SIG-M5 treated with dmso at 0.1 percent for 504 hours (cell line): ENCODE measurements around the gene ADAMTS8.

Source experiments
- DNase-seq: peaks from one replicate; lab custom pipeline; 2025; ENCODE audit not compliant: unreplicated experiment; lab: John Stamatoyannopoulos, UW

The ADAMTS8 gene

GRCh38 chr11:130420478-130421198 is 7.8 kb downstream of the ADAMTS8 start:
- peak; percentile 34 for DNase-seq

- no peak for DNase-seq
Observed at GRCh38 chr11:130418756-130419155, 9.7 kb downstream of the ADAMTS8 start.

GRCh38 chr11:130418210-130418609 is 10.2 kb downstream of the ADAMTS8 start:
- no peak for DNase-seq

GRCh38 chr11:130416906-130417305 is 11.5 kb downstream of the ADAMTS8 start:
- DNase-seq = no peak

GRCh38 chr11:130416530-130416882 is 11.9 kb downstream of the ADAMTS8 start:
- no peak for DNase-seq

- no peak for DNase-seq
Observed at GRCh38 chr11:130415731-130416529, 12.5 kb downstream of the ADAMTS8 start.

- DNase-seq = no peak
Observed at GRCh38 chr11:130414107-130415080, 14.0 kb downstream of the ADAMTS8 start.

- no peak for DNase-seq
Observed at GRCh38 chr11:130413405-130414106, 14.9 kb downstream of the ADAMTS8 start.

GRCh38 chr11:130411223-130411622 is 17.2 kb downstream of the ADAMTS8 start:
- DNase-seq = no peak

GRCh38 chr11:130409594-130410388 is 18.6 kb downstream of the ADAMTS8 start:
- no peak for DNase-seq

GRCh38 chr11:130408901-130409300 is 19.5 kb downstream of the ADAMTS8 start:
- no peak for DNase-seq

- DNase-seq = no peak
Observed at GRCh38 chr11:130408401-130408890, 20.0 kb downstream of the ADAMTS8 start.

GRCh38 chr11:130407978-130408377 is 20.4 kb downstream of the ADAMTS8 start:
- no peak for DNase-seq

- no peak for DNase-seq
Observed at GRCh38 chr11:130405428-130405827, 23.0 kb downstream of the ADAMTS8 start.

- DNase-seq = no peak
Observed at GRCh38 chr11:130404727-130405126, 23.7 kb downstream of the ADAMTS8 start.

GRCh38 chr11:130403967-130404366 is 24.4 kb downstream of the ADAMTS8 start:
- no peak for DNase-seq

GRCh38 chr11:130403271-130403804 is 25.1 kb downstream of the ADAMTS8 start:
- DNase-seq = no peak

- DNase-seq = peak; percentile 35
Observed at GRCh38 chr11:130402570-130402969, 25.8 kb downstream of the ADAMTS8 start.

GRCh38 chr11:130400781-130401483 is 27.5 kb downstream of the ADAMTS8 start:
- DNase-seq = peak; percentile 50
